Measurements from ENCODE around the gene COL28A1.

COL28A1 gene

GRCh38 chr7:7557252-7557651 lies 21.6 kb upstream of the COL28A1 start:
- no peak for DNase-seq

GRCh38 chr7:7556852-7557251 lies 21.2 kb upstream of the COL28A1 start:
- DNase-seq: no peak

GRCh38 chr7:7554649-7555575 lies 19.2 kb upstream of the COL28A1 start:
- no peak for DNase-seq

GRCh38 chr7:7554021-7554432 lies 18.4 kb upstream of the COL28A1 start:
- DNase-seq: no peak

GRCh38 chr7:7553386-7553785 lies 17.7 kb upstream of the COL28A1 start:
- DNase-seq: no peak

GRCh38 chr7:7552199-7552598 lies 16.5 kb upstream of the COL28A1 start:
- DNase-seq: no peak

GRCh38 chr7:7550663-7551062 lies 15.0 kb upstream of the COL28A1 start:
- DNase-seq: no peak

GRCh38 chr7:7548407-7548806 lies 12.7 kb upstream of the COL28A1 start:
- no peak for DNase-seq

GRCh38 chr7:7542251-7542835 lies 6.7 kb upstream of the COL28A1 start:
- DNase-seq: no peak

- no peak for DNase-seq
Observed at GRCh38 chr7:7539711-7540110, 4.0 kb upstream of the COL28A1 start.

GRCh38 chr7:7539152-7539551 lies 3.5 kb upstream of the COL28A1 start:
- no peak for DNase-seq

GRCh38 chr7:7537711-7538110 lies 2.0 kb upstream of the COL28A1 start:
- no peak for DNase-seq

GRCh38 chr7:7536396-7537019 lies 835 bp upstream of the COL28A1 start:
- no peak for DNase-seq

GRCh38 chr7:7533831-7534430 lies 1.7 kb downstream of the COL28A1 start:
- no peak for DNase-seq

GRCh38 chr7:7529328-7529727 lies 6.3 kb downstream of the COL28A1 start:
- DNase-seq: no peak

- DNase-seq: no peak
Observed at GRCh38 chr7:7527047-7527446, 8.6 kb downstream of the COL28A1 start.

- DNase-seq: no peak
Observed at GRCh38 chr7:7526006-7526405, 9.7 kb downstream of the COL28A1 start.

GRCh38 chr7:7524121-7524520 lies 11.6 kb downstream of the COL28A1 start:
- no peak for DNase-seq

- DNase-seq: no peak
Observed at GRCh38 chr7:7522421-7522820, 13.3 kb downstream of the COL28A1 start.

GRCh38 chr7:7521259-7521658 lies 14.4 kb downstream of the COL28A1 start:
- no peak for DNase-seq

- no peak for DNase-seq
Observed at GRCh38 chr7:7519528-7519927, 16.1 kb downstream of the COL28A1 start.

- no peak for DNase-seq
Observed at GRCh38 chr7:7519056-7519455, 16.6 kb downstream of the COL28A1 start.

GRCh38 chr7:7517754-7518153 lies 17.9 kb downstream of the COL28A1 start:
- no peak for DNase-seq

GRCh38 chr7:7516662-7517061 lies 19.0 kb downstream of the COL28A1 start:
- no peak for DNase-seq
